GM12878 (cell line): ENCODE results near the gene DRD2.

Source experiments
- BRCA1 ChIP-seq: IDR thresholded peaks from 2 replicates; pipeline ENCODE4 v1.6.1; 2011; ENCODE audit warnings: low read depth, low read length, improper control_type of control experiment
- CHD2 ChIP-seq: IDR thresholded peaks from 2 replicates; pipeline ENCODE4 v1.6.1; 2011; ENCODE audit warnings: low read depth, low read length, improper control_type of control experiment, borderline replicate concordance
- CTCF ChIP-seq, 3 experiments: IDR thresholded peaks in 2 of 3; conservative IDR thresholded peaks in 1 of 3; 2 replicates each; pipeline ENCODE4 v1.5.1; 2011; ENCODE audit warnings: low read depth in 3 of 3, low read length in 3 of 3, mild to moderate bottlenecking in 3 of 3, control low read depth in 2 of 3, moderate library complexity in 2 of 3, inconsistent platforms in 1 of 3, mixed read lengths in 1 of 3; ENCODE audit not compliant: control insufficient read depth in 2 of 3, insufficient read depth in 1 of 3; ENCODE audit errors: extremely low read depth in 1 of 3
- EZH2 ChIP-seq: IDR thresholded peaks from 2 replicates; pipeline ENCODE4 v1.6.1; 2012; ENCODE audit warnings: low read depth, mild to moderate bottlenecking, control low read depth, inconsistent platforms, low read length, borderline replicate concordance; ENCODE audit not compliant: control insufficient read depth
- FOXM1 ChIP-seq: IDR thresholded peaks from 2 replicates; pipeline ENCODE4 v1.6.1; 2012; ENCODE audit warnings: low read depth, mild to moderate bottlenecking, inconsistent platforms, low read length, moderate library complexity
- POLR2A ChIP-seq: IDR thresholded peaks from 2 replicates; pipeline ENCODE4 v1.6.1; 2011; ENCODE audit warnings: low read depth, mild to moderate bottlenecking, low read length
- RCOR1 ChIP-seq: conservative IDR thresholded peaks from 2 replicates; pipeline ENCODE4 v1.6.1; 2012; ENCODE audit warnings: low read depth, low read length, improper control_type of control experiment
- REST ChIP-seq: IDR thresholded peaks from 2 replicates; pipeline ENCODE4 v1.6.1; 2012; ENCODE audit warnings: mild to moderate bottlenecking, low read depth, low read length
- SMC3 ChIP-seq: IDR thresholded peaks from 2 replicates; pipeline ENCODE4 v1.6.1; 2011; ENCODE audit warnings: low read length, improper control_type of control experiment, borderline replicate concordance
- TBL1XR1 ChIP-seq: IDR thresholded peaks from 2 replicates; pipeline ENCODE4 v1.6.1; 2012; ENCODE audit warnings: low read depth, low read length, improper control_type of control experiment
- TCF7 ChIP-seq: IDR thresholded peaks from 2 replicates; pipeline ENCODE4 v1.6.1; 2014; ENCODE audit warnings: antibody characterized with exemption, borderline replicate concordance
- TF ChIP-seq, protein P1 (sequence below): fragments of 150-350 bp; IDR thresholded peaks from 2 replicates; pipeline ENCODE4 v1.6.1; 2016; ENCODE audit warnings: low read depth, low read length

DNA sequence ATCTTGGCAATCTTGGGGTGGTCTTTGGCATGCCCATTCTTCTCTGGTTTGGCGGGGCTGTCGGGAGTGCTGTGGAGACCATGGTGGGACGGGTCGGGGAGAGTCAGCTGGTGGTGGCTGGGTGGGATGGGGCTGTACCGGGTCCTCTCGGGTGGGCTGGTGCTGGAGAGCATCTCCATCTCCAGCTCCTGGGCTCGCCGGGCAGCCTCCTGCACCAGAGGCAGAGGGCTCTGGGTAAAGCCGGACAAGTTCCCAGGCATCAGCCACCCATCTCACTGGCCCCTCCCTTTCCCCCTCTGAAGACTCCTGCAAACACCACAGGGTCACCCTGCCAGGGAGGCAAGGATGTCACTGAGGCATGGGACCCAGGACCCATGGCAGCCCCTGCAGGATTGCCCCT, 62.5 kb downstream of the DRD2 start:
- TF ChIP-seq BRCA1 (no peak), FOXM1 (no peak), CTCF (IDR thresholded peaks at IDR 0.05 in 2 of 3, conservative IDR thresholded peaks at IDR 0.05 in 1 of 3; ENCODE audit: control insufficient read depth in 2 of 3, extremely low read depth in 1 of 3, insufficient read depth in 1 of 3, low read depth in 3 of 3, low read length in 3 of 3) (no peak), REST (no peak), EZH2 (no peak), RCOR1 (no peak), TCF7 (no peak), SMC3 (no peak), CHD2 (no peak), TBL1XR1 (no peak), POLR2A (no peak)
- TF ChIP-seq, protein P1, sequence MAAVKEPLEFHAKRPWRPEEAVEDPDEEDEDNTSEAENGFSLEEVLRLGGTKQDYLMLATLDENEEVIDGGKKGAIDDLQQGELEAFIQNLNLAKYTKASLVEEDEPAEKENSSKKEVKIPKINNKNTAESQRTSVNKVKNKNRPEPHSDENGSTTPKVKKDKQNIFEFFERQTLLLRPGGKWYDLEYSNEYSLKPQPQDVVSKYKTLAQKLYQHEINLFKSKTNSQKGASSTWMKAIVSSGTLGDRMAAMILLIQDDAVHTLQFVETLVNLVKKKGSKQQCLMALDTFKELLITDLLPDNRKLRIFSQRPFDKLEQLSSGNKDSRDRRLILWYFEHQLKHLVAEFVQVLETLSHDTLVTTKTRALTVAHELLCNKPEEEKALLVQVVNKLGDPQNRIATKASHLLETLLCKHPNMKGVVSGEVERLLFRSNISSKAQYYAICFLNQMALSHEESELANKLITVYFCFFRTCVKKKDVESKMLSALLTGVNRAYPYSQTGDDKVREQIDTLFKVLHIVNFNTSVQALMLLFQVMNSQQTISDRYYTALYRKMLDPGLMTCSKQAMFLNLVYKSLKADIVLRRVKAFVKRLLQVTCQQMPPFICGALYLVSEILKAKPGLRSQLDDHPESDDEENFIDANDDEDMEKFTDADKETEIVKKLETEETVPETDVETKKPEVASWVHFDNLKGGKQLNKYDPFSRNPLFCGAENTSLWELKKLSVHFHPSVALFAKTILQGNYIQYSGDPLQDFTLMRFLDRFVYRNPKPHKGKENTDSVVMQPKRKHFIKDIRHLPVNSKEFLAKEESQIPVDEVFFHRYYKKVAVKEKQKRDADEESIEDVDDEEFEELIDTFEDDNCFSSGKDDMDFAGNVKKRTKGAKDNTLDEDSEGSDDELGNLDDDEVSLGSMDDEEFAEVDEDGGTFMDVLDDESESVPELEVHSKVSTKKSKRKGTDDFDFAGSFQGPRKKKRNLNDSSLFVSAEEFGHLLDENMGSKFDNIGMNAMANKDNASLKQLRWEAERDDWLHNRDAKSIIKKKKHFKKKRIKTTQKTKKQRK: no peak
